ENCODE data around the gene CMTM8.

DNA sequence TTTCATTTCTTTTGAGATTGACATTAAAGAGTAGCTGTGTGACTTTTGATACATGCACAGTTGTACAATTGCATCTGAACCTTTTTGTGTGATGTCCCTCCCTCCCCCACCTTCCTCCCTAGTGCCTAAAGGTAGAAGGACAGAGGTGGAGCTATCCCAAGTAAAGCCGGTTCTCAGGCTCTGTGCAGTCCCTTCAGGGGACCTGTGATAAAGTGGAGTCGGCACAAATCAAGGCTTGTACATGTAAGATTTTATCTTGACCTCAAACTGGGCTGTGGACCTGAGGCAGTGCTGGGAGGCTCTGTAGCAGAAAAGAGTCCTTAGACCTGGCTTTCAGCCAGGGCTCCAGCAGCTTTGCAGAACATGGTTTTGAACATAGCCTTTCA is 97.6 kb downstream of the CMTM8 start:
- no peak for TF ChIP-seq ZFP30 (CRISPR knock-in tag; IDR thresholded peaks at IDR 0.05)
- TF ChIP-seq GLIS3 (CRISPR knock-in tag; IDR thresholded peaks at IDR 0.05): no peak
- no peak for TF ChIP-seq ZNF8 (CRISPR knock-in tag; IDR thresholded peaks at IDR 0.05)

Measured in SK-N-SH treated with all-trans-retinoic acid at 6 μM for 48 hours (cell line).